Choroid plexus epithelial cell (primary cell): ENCODE measurements around the gene OR10A6.

Experiments
- DNase-seq: peaks from one replicate; pipeline ENCODE4 v3.0.0-alpha.2; 2010; ENCODE audit warnings: low read depth
- H3K4me3 ChIP-seq: 2 replicates; pipeline ENCODE4 v1.5.1; 2011; ENCODE audit warnings: low read depth, mild to moderate bottlenecking, control low read depth, low read length, moderate library complexity
- CTCF ChIP-seq: conservative IDR thresholded peaks from 2 replicates; pipeline ENCODE4 v1.5.1; 2011; ENCODE audit warnings: low read depth, mild to moderate bottlenecking, control low read depth, inconsistent platforms, low read length, moderate library complexity

OR10A6 gene

GRCh38 chr11:7949934-7950333 is 18.9 kb upstream of the OR10A6 start:
- H3K4me3 ChIP-seq: no peak overlapping the region
- no peak for DNase-seq
- TF ChIP-seq CTCF: no peak

GRCh38 chr11:7944123-7944522 is 13.1 kb upstream of the OR10A6 start:
- no peak for TF ChIP-seq CTCF
- no peak overlapping the region for H3K4me3 ChIP-seq
- no peak for DNase-seq

- no peak for TF ChIP-seq CTCF
- DNase-seq: no peak
- H3K4me3 ChIP-seq: no peak within 1 kb of the TSS
Observed at GRCh38 chr11:7941608-7942007, 10.5 kb upstream of the OR10A6 start, which contains the start of gene OR10A3. TSS of gene OR10A3 (minus strand) at chr11:7941708. CDS start at chr11:7939520, 2,188 bp downstream.

GRCh38 chr11:7941146-7941545 is 10.1 kb upstream of the OR10A6 start:
- no peak for DNase-seq
- no peak for TF ChIP-seq CTCF
- no peak overlapping the region for H3K4me3 ChIP-seq

- H3K4me3 ChIP-seq: no peak overlapping the region
- no peak for TF ChIP-seq CTCF
- no peak for DNase-seq
Observed at GRCh38 chr11:7936615-7937014, 5.5 kb upstream of the OR10A6 start.

- no peak overlapping the region for H3K4me3 ChIP-seq
- DNase-seq: peak; percentile 38
- no peak for TF ChIP-seq CTCF
Observed at GRCh38 chr11:7927635-7928034, 3.4 kb downstream of the OR10A6 start.

- no peak for TF ChIP-seq CTCF
- H3K4me3 ChIP-seq: no peak overlapping the region
- DNase-seq: no peak
Observed at GRCh38 chr11:7924536-7924935, 6.5 kb downstream of the OR10A6 start.
